Duodenal mucosa (tissue), 2 donors: ENCODE data around the gene CTNNA2.

Experiments
- H3K27ac ChIP-seq: one replicate; pipeline ENCODE4 v1.7.0; 2013; ENCODE audit warnings: low read depth, low read length
- H3K27me3 ChIP-seq, 2 donors: one replicate each; pipeline ENCODE4 v1.7.0; 2013; ENCODE audit warnings: low read length in 2 of 2, control low read depth in 1 of 2; ENCODE audit not compliant: insufficient read depth in 2 of 2, control insufficient read depth in 1 of 2
- H3K36me3 ChIP-seq, 2 donors: one replicate each; pipeline ENCODE4 v1.7.0; 2013; ENCODE audit warnings: low read length in 2 of 2, control low read depth in 1 of 2; ENCODE audit not compliant: insufficient read depth in 2 of 2, control insufficient read depth in 1 of 2
- H3K4me1 ChIP-seq, 2 donors: one replicate each; pipeline ENCODE4 v1.7.0; 2013; ENCODE audit warnings: low read length in 2 of 2, control low read depth in 1 of 2; ENCODE audit not compliant: insufficient read depth in 2 of 2, control insufficient read depth in 1 of 2
- H3K4me3 ChIP-seq, 2 donors: one replicate each; pipeline ENCODE4 v1.7.0; 2013; ENCODE audit warnings: low read length in 2 of 2, low read depth in 1 of 2
- H3K9ac ChIP-seq, 2 donors: one replicate each; pipeline ENCODE4 v1.7.0; 2013; ENCODE audit warnings: low read length in 2 of 2, low read depth in 1 of 2
- H3K9me3 ChIP-seq, 2 donors: one replicate each; pipeline ENCODE4 v1.7.0; 2013; ENCODE audit warnings: low read length in 2 of 2, control low read depth in 1 of 2; ENCODE audit not compliant: control insufficient read depth in 1 of 2

CTNNA2 gene

GRCh38 chr2:80002112-80002511 is 489.3 kb downstream of the CTNNA2 start:
- no peak overlapping the region for H3K9ac ChIP-seq
- H3K27me3 ChIP-seq = no peaks in the 10 kb centered on the region
- no peak overlapping the region for H3K27ac ChIP-seq
- H3K36me3 ChIP-seq = no peaks in the 10 kb centered on the region
- no peak overlapping the region for H3K4me3 ChIP-seq
- H3K9me3 ChIP-seq = no peaks in the 10 kb centered on the region
- no peaks in the 10 kb centered on the region for H3K4me1 ChIP-seq

GRCh38 chr2:80002568-80003157 is 489.8 kb downstream of the CTNNA2 start:
- H3K4me3 ChIP-seq = no peak overlapping the region
- no peak overlapping the region for H3K27ac ChIP-seq
- H3K4me1 ChIP-seq = no peaks in the 10 kb centered on the region
- no peak overlapping the region for H3K9ac ChIP-seq
- no peaks in the 10 kb centered on the region for H3K27me3 ChIP-seq
- no peaks in the 10 kb centered on the region for H3K36me3 ChIP-seq
- H3K9me3 ChIP-seq = no peaks in the 10 kb centered on the region

GRCh38 chr2:80007777-80008503 is 495.1 kb downstream of the CTNNA2 start:
- H3K27me3 ChIP-seq = no peaks in the 10 kb centered on the region
- no peaks in the 10 kb centered on the region for H3K9me3 ChIP-seq
- no peak overlapping the region for H3K4me3 ChIP-seq
- no peaks in the 10 kb centered on the region for H3K36me3 ChIP-seq
- H3K27ac ChIP-seq = no peak overlapping the region
- H3K4me1 ChIP-seq = no peaks in the 10 kb centered on the region
- H3K9ac ChIP-seq = no peak overlapping the region

- Histone ChIP-seq H3K9me3 (no peaks in the 10 kb centered on the region), H3K4me1 (no peaks in the 10 kb centered on the region), H3K36me3 (no peaks in the 10 kb centered on the region), H3K27me3 (no peaks in the 10 kb centered on the region), H3K4me3 (no peak overlapping the region), H3K27ac (no peak overlapping the region), H3K9ac (no peak overlapping the region)
These were observed 495.7 kb downstream of the CTNNA2 start for GRCh38 chr2:80008596-80008995.

GRCh38 chr2:80009211-80009610 is 496.4 kb downstream of the CTNNA2 start:
- Histone ChIP-seq H3K4me1 (no peaks in the 10 kb centered on the region), H3K4me3 (no peak overlapping the region), H3K27ac (no peak overlapping the region), H3K36me3 (no peaks in the 10 kb centered on the region), H3K27me3 (no peaks in the 10 kb centered on the region), H3K9me3 (no peaks in the 10 kb centered on the region), H3K9ac (no peak overlapping the region)

- Histone ChIP-seq H3K27me3 (no peaks in the 10 kb centered on the region), H3K36me3 (no peaks in the 10 kb centered on the region), H3K4me1 (no peaks in the 10 kb centered on the region), H3K27ac (no peak overlapping the region), H3K4me3 (no peak overlapping the region), H3K9ac (no peak overlapping the region), H3K9me3 (no peaks in the 10 kb centered on the region)
These were observed 499.2 kb downstream of the CTNNA2 start for GRCh38 chr2:80012061-80012460.

- Histone ChIP-seq H3K9me3 (no peaks in the 10 kb centered on the region), H3K9ac (no peak overlapping the region), H3K36me3 (no peaks in the 10 kb centered on the region), H3K4me3 (no peak overlapping the region), H3K27me3 (no peaks in the 10 kb centered on the region), H3K4me1 (no peaks in the 10 kb centered on the region), H3K27ac (no peak overlapping the region)
These were observed 501.8 kb downstream of the CTNNA2 start for GRCh38 chr2:80014637-80015036.

- Histone ChIP-seq H3K27ac (no peak overlapping the region), H3K27me3 (no peaks in the 10 kb centered on the region), H3K4me3 (no peak overlapping the region)
These were observed 503.3 kb downstream of the CTNNA2 start for GRCh38 chr2:80016171-80016570.

GRCh38 chr2:80019571-80020460 is 507.0 kb downstream of the CTNNA2 start:
- H3K9ac ChIP-seq = no peak overlapping the region
- no peak overlapping the region for H3K4me3 ChIP-seq
- H3K27ac ChIP-seq = no peak overlapping the region
- no peaks in the 10 kb centered on the region for H3K27me3 ChIP-seq
- H3K9me3 ChIP-seq = no peaks in the 10 kb centered on the region
- no peaks in the 10 kb centered on the region for H3K36me3 ChIP-seq
- H3K4me1 ChIP-seq = no peaks in the 10 kb centered on the region

More at GRCh38 chr2:80016171-80016570, 503.3 kb downstream of the CTNNA2 start:
- Histone ChIP-seq H3K4me1 (no peaks in the 10 kb centered on the region), H3K36me3 (no peaks in the 10 kb centered on the region), H3K9me3 (no peaks in the 10 kb centered on the region), H3K9ac (no peak overlapping the region)

- no peaks in the 10 kb centered on the region for H3K27me3 ChIP-seq
- no peak overlapping the region for H3K9ac ChIP-seq
- no peaks in the 10 kb centered on the region for H3K4me1 ChIP-seq
- H3K9me3 ChIP-seq = no peaks in the 10 kb centered on the region
- H3K27ac ChIP-seq = no peak overlapping the region
- H3K36me3 ChIP-seq = no peaks in the 10 kb centered on the region
- H3K4me3 ChIP-seq = no peak overlapping the region
These were observed 509.2 kb downstream of the CTNNA2 start for GRCh38 chr2:80022018-80022417.
